T-helper 9 cell (primary cell): ENCODE data around the gene CPSF4L.
"Not testable (repeated sequence)": the region's sequence is repeated elsewhere in the genome, so short reads cannot be mapped to it uniquely, and the experiment has no call there.

Experiments
- DNase-seq: peaks from one replicate; pipeline ENCODE4 v3.0.0-alpha.2; 2020
- total RNA-seq, 2 donors: gene quantifications; one replicate each; lab custom pipeline; 2026; lab: John Stamatoyannopoulos, UW

Gene CPSF4L
- 0.07 to 0.48 reads per million in 2 donors for total RNA-seq

- no peak for DNase-seq
Observed at GRCh38 chr17:73261617-73261951, at the start of gene CPSF4L. Gene CPSF4L, minus strand, starts transcription at chr17:73261880. Its CDS starts 62 bp downstream, at chr17:73261818.

GRCh38 chr17:73311428-73311780, 49.7 kb upstream of the CPSF4L start:
- peak; percentile 6 for DNase-seq

GRCh38 chr17:73309727-73310596, 48.3 kb upstream of the CPSF4L start:
- no peak for DNase-seq

- not testable (repeated sequence) for DNase-seq
Observed at GRCh38 chr17:73308959-73309358, 47.3 kb upstream of the CPSF4L start.

GRCh38 chr17:73308017-73308823, 46.5 kb upstream of the CPSF4L start:
- DNase-seq = no peak

GRCh38 chr17:73307130-73307529, 45.5 kb upstream of the CPSF4L start:
- DNase-seq = no peak

GRCh38 chr17:73305845-73306836, 44.5 kb upstream of the CPSF4L start:
- DNase-seq = no peak

- no peak for DNase-seq
Observed at GRCh38 chr17:73304971-73305812, 43.5 kb upstream of the CPSF4L start.

GRCh38 chr17:73304438-73304837, 42.8 kb upstream of the CPSF4L start:
- no peak for DNase-seq

- no peak for DNase-seq
Observed at GRCh38 chr17:73302189-73302588, 40.5 kb upstream of the CPSF4L start.

- DNase-seq = no peak
Observed at GRCh38 chr17:73301369-73301768, 39.7 kb upstream of the CPSF4L start.

- DNase-seq = no peak
Observed at GRCh38 chr17:73300392-73300791, 38.7 kb upstream of the CPSF4L start.

GRCh38 chr17:73297934-73298861, 36.5 kb upstream of the CPSF4L start:
- no peak for DNase-seq

- no peak for DNase-seq
Observed at GRCh38 chr17:73293480-73293911, 31.8 kb upstream of the CPSF4L start.

- DNase-seq = no peak
Observed at GRCh38 chr17:73293031-73293430, 31.4 kb upstream of the CPSF4L start.

- DNase-seq = no peak
Observed at GRCh38 chr17:73292031-73292531, 30.4 kb upstream of the CPSF4L start.

GRCh38 chr17:73291260-73291801, 29.7 kb upstream of the CPSF4L start:
- no peak for DNase-seq

GRCh38 chr17:73290399-73291259, 28.9 kb upstream of the CPSF4L start:
- DNase-seq = no peak
